ENCODE data around the gene USP34.

Gene USP34

DNA sequence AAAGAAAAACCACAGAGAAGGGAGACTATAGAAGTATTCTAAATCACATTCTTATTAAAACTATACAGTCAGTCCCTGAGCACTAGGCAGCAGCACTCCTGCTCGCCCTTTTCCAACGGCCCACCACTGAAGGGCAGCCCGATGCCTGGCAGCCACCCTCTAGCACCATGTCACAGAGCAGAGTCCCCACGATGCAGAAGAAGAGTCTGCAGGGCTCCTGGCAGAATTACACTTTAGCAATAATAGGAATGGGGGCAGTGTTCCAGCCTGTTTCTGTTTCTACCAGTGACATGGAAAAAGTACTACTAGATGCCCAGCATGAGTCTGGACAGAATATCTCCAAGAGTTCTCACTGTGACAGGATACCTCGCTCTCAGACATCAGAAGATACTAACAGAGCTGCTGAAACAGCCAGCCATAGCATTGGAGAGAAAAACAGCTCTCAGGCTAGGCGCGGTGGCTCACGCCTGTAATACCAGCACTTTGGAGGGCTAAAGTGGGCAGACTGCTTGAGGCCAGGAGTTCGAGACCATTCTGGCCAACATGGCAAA, 221.3 kb downstream of the USP34 start:
- Histone ChIP-seq H3K36me3 (ENCODE audit: control insufficient read depth, insufficient read depth, low read length) (no peaks in the 10 kb centered on the region), H3K27me3 (ENCODE audit: control insufficient read depth, insufficient read depth, low read length) (no peaks in the 10 kb centered on the region), H3K4me1 (ENCODE audit: control insufficient read depth, insufficient read depth, low read length) (no peaks in the 10 kb centered on the region), H3K9me3 (ENCODE audit: control insufficient read depth, insufficient read depth, low read length) (no peaks in the 10 kb centered on the region), H3K4me3 (ENCODE audit: low read depth, low read length) (no peak overlapping the region), H3K9ac (ENCODE audit: low read depth, low read length) (no peak overlapping the region)

DNA sequence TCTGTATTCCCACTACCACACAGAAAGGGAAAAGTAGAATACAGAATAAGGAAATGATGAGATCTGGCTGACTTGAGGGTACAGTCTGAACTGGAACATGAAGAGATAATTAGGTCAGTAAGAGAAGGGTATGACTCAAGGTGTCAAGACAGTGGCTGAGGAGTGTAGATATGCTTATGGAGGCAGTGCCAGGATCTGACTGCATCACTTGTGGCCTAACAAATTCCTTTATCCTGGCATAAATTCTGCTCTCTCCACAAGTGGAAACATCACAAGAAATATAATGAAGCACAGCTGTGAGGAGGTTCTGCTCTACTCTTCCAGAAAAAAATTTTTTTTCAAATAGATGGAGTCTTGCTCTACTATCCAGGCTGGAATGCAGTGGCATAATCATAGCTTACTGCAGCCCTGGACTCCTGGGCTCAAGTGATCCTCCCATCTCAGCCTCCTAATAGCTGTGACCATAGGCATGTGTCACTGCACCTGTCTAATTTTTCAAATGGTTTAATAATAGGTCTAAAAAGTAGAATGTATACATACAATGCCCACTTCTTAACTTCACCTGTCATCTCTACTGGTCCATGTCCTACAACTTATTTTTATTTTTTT, 223.6 kb downstream of the USP34 start:
- Histone ChIP-seq H3K9me3 (ENCODE audit: control insufficient read depth, insufficient read depth, low read length) (no peaks in the 10 kb centered on the region), H3K36me3 (ENCODE audit: control insufficient read depth, insufficient read depth, low read length) (peaks cover 3% of the 10 kb centered on the region), H3K27me3 (ENCODE audit: control insufficient read depth, insufficient read depth, low read length) (no peaks in the 10 kb centered on the region), H3K9ac (ENCODE audit: low read depth, low read length) (no peak overlapping the region), H3K4me3 (ENCODE audit: low read depth, low read length) (no peak overlapping the region), H3K4me1 (ENCODE audit: control insufficient read depth, insufficient read depth, low read length) (peaks cover 3% of the 10 kb centered on the region)

DNA sequence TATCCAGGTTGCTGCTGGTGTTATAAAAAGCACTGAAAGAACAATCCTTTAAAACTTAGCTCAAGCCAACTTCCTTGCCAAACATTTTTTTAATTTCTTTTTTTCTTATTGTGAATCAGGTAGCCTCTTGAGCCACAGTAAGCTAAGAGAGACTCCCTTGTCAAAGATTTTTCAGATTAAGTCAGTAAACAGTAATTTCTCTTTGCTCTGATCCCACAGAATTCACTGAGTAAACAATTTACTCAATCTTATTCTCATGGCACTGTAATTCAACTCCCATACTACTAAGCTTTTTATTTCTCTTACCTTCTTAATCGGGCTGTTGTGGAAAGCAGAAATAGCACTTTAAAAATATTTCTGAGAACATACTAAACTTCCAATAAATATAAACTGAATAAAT, 226.2 kb downstream of the USP34 start:
- Histone ChIP-seq H3K9ac (ENCODE audit: low read depth, low read length) (no peak overlapping the region), H3K36me3 (ENCODE audit: control insufficient read depth, insufficient read depth, low read length) (peaks cover 3% of the 10 kb centered on the region), H3K9me3 (ENCODE audit: control insufficient read depth, insufficient read depth, low read length) (no peaks in the 10 kb centered on the region), H3K4me1 (ENCODE audit: control insufficient read depth, insufficient read depth, low read length) (peaks cover 3% of the 10 kb centered on the region), H3K27me3 (ENCODE audit: control insufficient read depth, insufficient read depth, low read length) (no peaks in the 10 kb centered on the region), H3K4me3 (ENCODE audit: low read depth, low read length) (no peak overlapping the region)

DNA sequence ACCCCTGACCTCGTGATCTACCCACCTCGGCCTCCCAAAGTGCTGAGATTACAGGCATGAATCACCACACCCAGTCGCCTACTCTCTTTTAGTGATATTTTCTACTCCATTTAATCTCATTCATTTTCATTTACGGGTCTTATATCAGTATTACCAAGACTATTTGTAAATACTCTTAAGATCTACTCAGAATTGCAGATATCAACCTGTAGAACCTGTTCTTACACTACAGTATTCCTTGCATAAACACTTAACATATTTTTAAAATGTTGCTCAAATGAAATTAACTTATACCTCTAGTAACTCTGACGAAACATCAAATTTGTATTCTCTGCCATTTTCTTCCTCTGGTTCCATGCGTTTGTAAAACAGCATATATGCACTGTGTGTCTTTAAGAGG, 229.6 kb downstream of the USP34 start:
- Histone ChIP-seq H3K4me1 (ENCODE audit: control insufficient read depth, insufficient read depth, low read length) (peaks cover 3% of the 10 kb centered on the region), H3K4me3 (ENCODE audit: low read depth, low read length) (no peak overlapping the region), H3K9ac (ENCODE audit: low read depth, low read length) (no peak overlapping the region), H3K36me3 (ENCODE audit: control insufficient read depth, insufficient read depth, low read length) (peaks cover 3% of the 10 kb centered on the region), H3K27me3 (ENCODE audit: control insufficient read depth, insufficient read depth, low read length) (no peaks in the 10 kb centered on the region), H3K9me3 (ENCODE audit: control insufficient read depth, insufficient read depth, low read length) (no peaks in the 10 kb centered on the region)

DNA sequence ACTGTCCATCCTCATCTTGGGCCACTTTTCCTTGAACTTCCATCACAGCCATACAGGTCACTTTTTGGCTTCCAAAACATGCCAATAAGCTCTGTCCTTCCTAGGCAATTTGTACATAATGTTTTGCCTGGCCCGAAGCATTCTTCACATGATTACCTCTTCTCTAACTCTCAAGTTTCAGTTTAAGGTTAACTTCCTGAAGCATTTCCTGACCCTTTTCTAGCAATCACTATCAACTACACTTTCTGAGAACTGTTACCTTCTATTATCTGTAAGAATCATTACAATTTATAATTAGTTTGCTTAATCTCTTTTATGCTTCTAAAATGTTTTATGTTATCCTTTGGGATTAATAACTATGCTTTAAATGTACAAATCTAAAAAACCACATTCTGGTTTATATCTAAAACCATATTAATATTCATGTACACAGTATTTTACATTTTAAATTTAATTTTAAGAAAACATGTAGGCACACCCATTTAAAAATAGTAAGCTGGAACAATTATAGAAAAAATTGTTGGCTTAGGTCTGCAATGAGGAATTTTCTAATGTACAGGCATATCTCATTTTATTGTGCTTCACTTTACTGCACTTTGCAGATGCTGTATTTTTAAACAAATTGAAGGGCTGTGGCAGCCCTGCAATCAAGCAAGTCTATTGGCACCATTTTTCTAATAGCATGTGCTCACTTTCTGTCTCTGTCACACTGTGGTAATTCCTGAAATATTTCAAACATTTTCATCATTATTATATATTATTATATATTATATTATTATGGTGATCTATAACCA, 232.5 kb downstream of the USP34 start:
- no peaks in the 10 kb centered on the region for H3K36me3 ChIP-seq (ENCODE audit: control insufficient read depth, insufficient read depth, low read length)
- H3K9me3 ChIP-seq (ENCODE audit: control insufficient read depth, insufficient read depth, low read length), result no peaks in the 10 kb centered on the region
- H3K4me1 ChIP-seq (ENCODE audit: control insufficient read depth, insufficient read depth, low read length), result peaks cover 3% of the 10 kb centered on the region
- H3K4me3 ChIP-seq (ENCODE audit: low read depth, low read length), result no peak overlapping the region
- no peaks in the 10 kb centered on the region for H3K27me3 ChIP-seq (ENCODE audit: control insufficient read depth, insufficient read depth, low read length)
- no peak overlapping the region for H3K9ac ChIP-seq (ENCODE audit: low read depth, low read length)

DNA sequence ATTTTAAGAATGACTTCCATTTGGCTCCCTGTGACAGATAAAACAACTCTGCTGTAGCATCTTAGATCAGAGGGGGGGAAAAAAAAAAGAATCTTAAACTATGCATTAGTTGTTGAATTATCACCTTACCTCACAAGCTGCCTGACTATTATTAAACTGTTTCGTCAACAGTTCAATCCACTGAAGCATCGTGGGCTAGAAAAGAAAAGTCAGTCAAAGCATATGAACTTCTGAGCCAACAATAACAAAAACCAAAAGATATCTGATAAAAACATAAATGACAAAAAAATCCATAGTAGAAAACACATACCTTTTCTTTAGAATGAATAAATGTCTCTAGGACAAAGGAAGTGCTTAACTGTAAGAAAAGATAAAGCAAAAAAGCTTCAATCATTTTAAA, 235.2 kb downstream of the USP34 start:
- no peaks in the 10 kb centered on the region for H3K27me3 ChIP-seq (ENCODE audit: control insufficient read depth, insufficient read depth, low read length)
- no peak overlapping the region for H3K9ac ChIP-seq (ENCODE audit: low read depth, low read length)
- H3K4me3 ChIP-seq (ENCODE audit: low read depth, low read length), result no peak overlapping the region
- no peaks in the 10 kb centered on the region for H3K36me3 ChIP-seq (ENCODE audit: control insufficient read depth, insufficient read depth, low read length)
- H3K9me3 ChIP-seq (ENCODE audit: control insufficient read depth, insufficient read depth, low read length), result no peaks in the 10 kb centered on the region
- no peaks in the 10 kb centered on the region for H3K4me1 ChIP-seq (ENCODE audit: control insufficient read depth, insufficient read depth, low read length)

DNA sequence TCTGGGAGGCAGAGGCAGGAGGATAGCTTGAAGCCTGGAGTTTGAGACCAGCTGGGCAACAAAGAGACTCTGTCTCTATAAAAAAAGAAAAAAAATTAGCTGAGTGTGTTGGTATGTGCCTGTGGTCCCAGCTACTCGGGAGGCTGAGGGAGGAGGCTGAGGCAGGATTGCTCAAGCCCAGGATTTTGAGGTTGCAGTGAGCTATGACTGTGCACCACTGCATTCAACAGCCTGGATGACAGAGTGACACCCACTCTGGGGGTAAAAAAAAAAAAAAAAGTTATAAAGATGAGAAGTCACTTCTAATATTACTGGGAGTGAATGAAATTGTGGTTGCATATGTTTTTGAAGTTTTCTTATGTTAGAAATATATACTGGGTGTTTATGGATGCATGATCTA, 237.3 kb downstream of the USP34 start:
- Histone ChIP-seq H3K9me3 (ENCODE audit: control insufficient read depth, insufficient read depth, low read length) (no peaks in the 10 kb centered on the region), H3K36me3 (ENCODE audit: control insufficient read depth, insufficient read depth, low read length) (no peaks in the 10 kb centered on the region), H3K4me3 (ENCODE audit: low read depth, low read length) (no peak overlapping the region), H3K27me3 (ENCODE audit: control insufficient read depth, insufficient read depth, low read length) (no peaks in the 10 kb centered on the region), H3K9ac (ENCODE audit: low read depth, low read length) (no peak overlapping the region), H3K4me1 (ENCODE audit: control insufficient read depth, insufficient read depth, low read length) (no peaks in the 10 kb centered on the region)

DNA sequence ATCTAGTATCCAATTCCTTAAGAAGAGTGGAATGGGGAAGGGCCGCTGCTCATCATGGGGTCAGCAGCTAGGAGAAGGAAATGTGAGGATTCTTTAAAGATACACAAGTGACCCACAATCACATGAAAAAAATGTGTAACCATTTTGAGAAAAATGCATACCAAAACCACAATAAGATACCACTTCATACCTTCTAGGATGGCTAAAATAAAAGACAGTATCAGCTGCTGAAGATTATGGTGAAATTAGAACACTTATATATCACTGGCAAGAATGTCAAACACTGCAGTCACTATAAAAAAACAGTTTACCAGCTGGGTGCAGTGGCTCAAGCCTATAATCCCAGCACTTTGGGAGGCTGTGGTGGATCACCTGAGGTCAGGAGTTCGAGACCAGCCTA, 241.0 kb downstream of the USP34 start:
- Histone ChIP-seq H3K9ac (ENCODE audit: low read depth, low read length) (no peak overlapping the region), H3K4me3 (ENCODE audit: low read depth, low read length) (no peak overlapping the region), H3K4me1 (ENCODE audit: control insufficient read depth, insufficient read depth, low read length) (no peaks in the 10 kb centered on the region), H3K27me3 (ENCODE audit: control insufficient read depth, insufficient read depth, low read length) (no peaks in the 10 kb centered on the region), H3K36me3 (ENCODE audit: control insufficient read depth, insufficient read depth, low read length) (no peaks in the 10 kb centered on the region), H3K9me3 (ENCODE audit: control insufficient read depth, insufficient read depth, low read length) (no peaks in the 10 kb centered on the region)

DNA sequence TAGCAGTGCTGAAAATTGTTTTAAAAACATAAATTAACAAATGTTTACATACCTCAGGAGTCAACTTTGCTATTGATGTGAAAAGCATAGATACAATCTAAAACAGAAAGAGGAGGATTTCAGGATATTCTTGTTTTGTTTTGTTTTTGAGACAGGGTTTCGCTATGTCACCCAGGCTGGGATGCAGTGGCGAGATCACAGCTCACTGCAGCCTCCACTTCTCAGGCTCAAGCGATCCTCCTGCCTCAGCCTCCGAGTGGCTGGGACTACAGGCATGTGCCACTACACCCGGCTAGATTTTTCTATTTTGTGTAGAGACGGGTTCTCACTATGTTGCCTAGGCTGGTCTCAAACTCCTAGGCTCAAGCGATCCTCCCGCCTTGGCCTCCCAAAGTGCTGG, 248.3 kb downstream of the USP34 start:
- Histone ChIP-seq H3K4me1 (ENCODE audit: control insufficient read depth, insufficient read depth, low read length) (no peaks in the 10 kb centered on the region), H3K27me3 (ENCODE audit: control insufficient read depth, insufficient read depth, low read length) (no peaks in the 10 kb centered on the region), H3K9ac (ENCODE audit: low read depth, low read length) (no peak overlapping the region), H3K36me3 (ENCODE audit: control insufficient read depth, insufficient read depth, low read length) (no peaks in the 10 kb centered on the region), H3K4me3 (ENCODE audit: low read depth, low read length) (no peak overlapping the region), H3K9me3 (ENCODE audit: control insufficient read depth, insufficient read depth, low read length) (no peaks in the 10 kb centered on the region)

DNA sequence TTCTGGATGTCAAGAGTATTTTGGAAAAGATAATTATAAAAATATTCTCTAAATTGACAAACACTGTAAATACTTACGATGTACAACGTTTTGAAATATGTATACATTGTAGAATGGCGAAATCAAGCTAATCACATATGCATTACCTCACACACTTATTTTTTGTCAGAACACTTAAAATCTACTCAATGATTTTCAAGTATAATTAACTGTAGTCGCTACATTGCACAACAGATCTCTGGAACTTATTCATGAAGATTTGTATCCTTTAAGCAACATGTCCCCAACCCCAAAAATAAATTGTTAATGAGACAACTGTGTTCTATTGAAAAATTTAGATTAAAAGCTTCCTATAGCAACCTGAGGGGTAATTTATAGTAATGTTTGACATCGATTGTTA, 249.1 kb downstream of the USP34 start:
- Histone ChIP-seq H3K9me3 (ENCODE audit: control insufficient read depth, insufficient read depth, low read length) (no peaks in the 10 kb centered on the region), H3K4me3 (ENCODE audit: low read depth, low read length) (no peak overlapping the region), H3K27me3 (ENCODE audit: control insufficient read depth, insufficient read depth, low read length) (no peaks in the 10 kb centered on the region), H3K9ac (ENCODE audit: low read depth, low read length) (no peak overlapping the region), H3K4me1 (ENCODE audit: control insufficient read depth, insufficient read depth, low read length) (no peaks in the 10 kb centered on the region), H3K36me3 (ENCODE audit: control insufficient read depth, insufficient read depth, low read length) (no peaks in the 10 kb centered on the region)

DNA sequence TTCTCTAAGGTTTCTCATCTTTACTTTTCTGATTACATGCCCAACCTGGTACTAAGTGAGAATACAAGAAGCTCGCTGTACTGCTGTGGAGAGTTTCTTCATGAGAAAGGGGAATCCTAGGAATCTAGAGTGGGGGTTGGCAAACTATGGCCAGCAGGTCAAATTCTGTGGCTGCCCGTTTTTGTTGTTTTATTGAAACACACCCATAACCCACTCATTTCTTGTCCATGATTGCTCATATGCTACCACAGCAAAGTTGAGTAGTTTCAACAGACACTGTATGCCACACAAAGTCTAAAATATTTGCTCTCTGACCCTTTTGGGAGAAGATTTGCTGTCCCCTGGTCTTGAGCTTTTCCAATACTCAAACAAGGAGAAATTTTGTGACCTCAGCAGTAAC, 250.1 kb downstream of the USP34 start:
- no peaks in the 10 kb centered on the region for H3K36me3 ChIP-seq (ENCODE audit: control insufficient read depth, insufficient read depth, low read length)

DNA sequence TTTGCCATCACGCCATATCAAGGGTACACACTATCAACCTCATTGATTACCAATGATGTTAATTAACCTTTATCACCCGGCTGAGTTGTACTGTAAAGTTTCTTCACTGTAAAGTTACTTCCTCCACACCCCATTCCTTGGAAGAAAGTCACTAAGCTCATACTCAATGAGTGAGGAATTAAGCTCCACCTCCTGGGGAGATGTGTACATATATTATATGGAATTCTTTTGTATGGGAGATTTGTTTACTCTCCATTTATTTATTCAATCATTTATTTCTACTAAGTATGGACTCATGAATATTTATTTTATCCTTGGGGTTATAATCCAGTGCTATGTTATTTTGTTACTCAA, 252.1 kb downstream of the USP34 start:
- Histone ChIP-seq H3K27me3 (ENCODE audit: control insufficient read depth, insufficient read depth, low read length) (no peaks in the 10 kb centered on the region), H3K4me3 (ENCODE audit: low read depth, low read length) (no peak overlapping the region), H3K9me3 (ENCODE audit: control insufficient read depth, insufficient read depth, low read length) (no peaks in the 10 kb centered on the region), H3K4me1 (ENCODE audit: control insufficient read depth, insufficient read depth, low read length) (no peaks in the 10 kb centered on the region), H3K36me3 (ENCODE audit: control insufficient read depth, insufficient read depth, low read length) (no peaks in the 10 kb centered on the region), H3K9ac (ENCODE audit: low read depth, low read length) (no peak overlapping the region)

More for the DNA sequence above, 250.1 kb downstream of the USP34 start:
- Histone ChIP-seq H3K27me3 (ENCODE audit: control insufficient read depth, insufficient read depth, low read length) (no peaks in the 10 kb centered on the region), H3K4me3 (ENCODE audit: low read depth, low read length) (no peak overlapping the region), H3K9ac (ENCODE audit: low read depth, low read length) (no peak overlapping the region), H3K4me1 (ENCODE audit: control insufficient read depth, insufficient read depth, low read length) (no peaks in the 10 kb centered on the region), H3K9me3 (ENCODE audit: control insufficient read depth, insufficient read depth, low read length) (no peaks in the 10 kb centered on the region)
